ENCODE data around the gene ADAMTS17. TPM values are rescaled to one million over a fixed set of nuclear protein-coding genes. Genes with fewer than 3 reads are reported as not detected.

Gene ADAMTS17
- polyA plus RNA-seq, 5 donors, result 1.9 to 4.1 (median 3.0) TPM

GRCh38 chr15:100310041-100310405 is 31.8 kb downstream of the ADAMTS17 start:
- peak in 1 of 2 donors; percentile 5 for DNase-seq

- no peak for DNase-seq
Measured at GRCh38 chr15:100309109-100310040, 32.4 kb downstream of the ADAMTS17 start.

GRCh38 chr15:100308608-100309007 is 33.2 kb downstream of the ADAMTS17 start:
- no peak for DNase-seq

GRCh38 chr15:100308213-100308600 is 33.6 kb downstream of the ADAMTS17 start:
- peak in 1 of 2 donors; percentile 25 for DNase-seq

- no peak for DNase-seq
Measured at GRCh38 chr15:100307241-100308212, 34.2 kb downstream of the ADAMTS17 start.

GRCh38 chr15:100306098-100306497 is 35.7 kb downstream of the ADAMTS17 start:
- no peak for DNase-seq

- DNase-seq, result no peak
Measured at GRCh38 chr15:100301910-100302431, 39.8 kb downstream of the ADAMTS17 start.

- DNase-seq, result no peak
Measured at GRCh38 chr15:100298257-100298656, 43.5 kb downstream of the ADAMTS17 start.

GRCh38 chr15:100297812-100298211 is 44.0 kb downstream of the ADAMTS17 start:
- no peak for DNase-seq

GRCh38 chr15:100295939-100296565 is 45.7 kb downstream of the ADAMTS17 start:
- DNase-seq, result no peak

- DNase-seq, result no peak
Measured at GRCh38 chr15:100292010-100292409, 49.8 kb downstream of the ADAMTS17 start.

GRCh38 chr15:100291106-100291505 is 50.7 kb downstream of the ADAMTS17 start:
- DNase-seq, result no peak

- no peak for DNase-seq
Measured at GRCh38 chr15:100285641-100286295, 56.0 kb downstream of the ADAMTS17 start.

- peak; percentile 50 to 60 for DNase-seq
Measured at GRCh38 chr15:100284701-100285100, 57.1 kb downstream of the ADAMTS17 start.

GRCh38 chr15:100284191-100284590 is 57.6 kb downstream of the ADAMTS17 start:
- no peak for DNase-seq

GRCh38 chr15:100281096-100281917 is 60.5 kb downstream of the ADAMTS17 start:
- no peak for DNase-seq

GRCh38 chr15:100279849-100280248 is 61.9 kb downstream of the ADAMTS17 start:
- DNase-seq, result no peak

- DNase-seq, result no peak
Measured at GRCh38 chr15:100279446-100279845, 62.3 kb downstream of the ADAMTS17 start.

- no peak for DNase-seq
Measured at GRCh38 chr15:100278596-100279380, 63.0 kb downstream of the ADAMTS17 start.

Measured in right lung (tissue), 5 donors.